Inflammatory macrophage treated with lipopolysaccharide for 1 hour (primary cell): ENCODE measurements around the gene TTLL4.

Experiments used
- DNase-seq, 2 donors: peaks; one replicate each; pipeline ENCODE4 v3.0.0-alpha.2; 2020 to 2022

TTLL4 gene

DNA sequence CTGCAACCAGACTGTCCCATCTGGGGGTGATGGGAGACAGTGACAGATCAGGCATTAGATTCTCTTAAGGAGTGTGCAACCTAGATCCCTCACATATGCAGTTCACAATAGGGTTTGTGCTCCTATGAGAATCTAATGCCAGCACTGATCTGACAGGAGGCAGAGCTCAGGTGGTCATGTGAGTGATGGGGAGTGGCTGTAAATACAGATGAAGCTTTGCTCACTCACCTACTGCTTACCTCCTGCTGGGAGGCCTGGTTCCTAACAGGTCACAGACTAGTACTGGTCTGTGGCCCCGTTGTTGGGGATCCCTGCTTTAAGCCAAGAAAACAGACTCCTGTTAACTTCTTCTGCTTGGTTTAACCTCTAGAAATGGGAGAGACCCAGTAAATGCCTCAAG, 74.5 kb downstream of the TTLL4 start:
- DNase-seq = no peak

DNA sequence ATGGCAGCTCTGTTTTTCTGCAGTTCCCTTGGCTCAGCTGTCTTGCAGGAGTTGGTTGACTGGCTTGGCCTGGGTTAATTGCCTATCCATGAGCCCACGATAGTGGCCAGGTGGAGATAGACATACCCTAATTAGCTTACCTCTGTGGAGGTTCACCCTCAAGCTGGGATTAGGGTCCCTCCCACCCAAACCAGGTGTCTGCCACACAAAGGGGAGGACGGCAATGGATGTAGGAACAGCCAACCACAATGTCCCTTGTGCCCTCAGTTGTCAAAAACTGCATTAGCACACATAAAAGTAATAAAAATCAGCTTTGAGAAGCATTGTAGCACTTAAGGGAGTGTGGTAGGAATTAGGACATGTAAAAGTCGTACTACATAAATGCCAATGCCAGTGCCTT, 75.5 kb downstream of the TTLL4 start:
- no peak for DNase-seq

DNA sequence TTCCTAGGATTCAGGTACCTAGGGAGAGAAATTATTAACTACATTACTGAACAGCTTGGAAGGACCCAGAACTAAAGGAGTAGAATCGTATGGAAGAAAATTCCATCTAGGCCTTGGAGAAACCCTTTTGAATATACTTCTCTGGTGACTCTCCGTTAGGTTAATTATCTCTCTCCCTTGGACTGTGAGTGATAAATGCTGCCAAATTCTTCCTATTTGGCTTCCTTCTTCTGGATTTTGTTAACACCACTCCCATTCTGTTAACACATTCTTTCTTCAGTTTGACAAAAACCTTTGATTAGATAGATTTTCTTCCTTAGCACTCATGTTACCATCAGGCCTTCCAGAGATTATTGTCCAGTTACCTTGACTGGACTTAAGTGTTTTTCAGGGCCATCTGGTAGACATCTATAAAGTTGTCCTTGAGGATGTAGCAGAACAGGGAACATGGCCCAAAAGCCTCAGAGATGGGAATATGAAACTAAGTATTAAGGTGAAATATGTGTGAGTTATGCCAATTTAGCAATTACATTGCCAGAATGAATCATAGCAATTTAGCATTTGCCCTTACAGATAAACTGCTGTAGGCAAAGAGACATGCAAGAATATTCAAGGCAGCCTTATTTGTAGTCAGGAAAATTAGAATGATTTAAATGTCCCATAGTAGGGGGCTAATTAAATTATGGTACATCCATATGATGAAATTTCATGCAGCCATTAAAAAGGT, 78.1 kb downstream of the TTLL4 start:
- no peak for DNase-seq

- DNase-seq = peak; percentile 64 to 69
Observed at GRCh38 chr2:218792433-218792832, 81.8 kb downstream of the TTLL4 start.

GRCh38 chr2:218796691-218797090, 86.1 kb downstream of the TTLL4 start:
- DNase-seq = no peak

DNA sequence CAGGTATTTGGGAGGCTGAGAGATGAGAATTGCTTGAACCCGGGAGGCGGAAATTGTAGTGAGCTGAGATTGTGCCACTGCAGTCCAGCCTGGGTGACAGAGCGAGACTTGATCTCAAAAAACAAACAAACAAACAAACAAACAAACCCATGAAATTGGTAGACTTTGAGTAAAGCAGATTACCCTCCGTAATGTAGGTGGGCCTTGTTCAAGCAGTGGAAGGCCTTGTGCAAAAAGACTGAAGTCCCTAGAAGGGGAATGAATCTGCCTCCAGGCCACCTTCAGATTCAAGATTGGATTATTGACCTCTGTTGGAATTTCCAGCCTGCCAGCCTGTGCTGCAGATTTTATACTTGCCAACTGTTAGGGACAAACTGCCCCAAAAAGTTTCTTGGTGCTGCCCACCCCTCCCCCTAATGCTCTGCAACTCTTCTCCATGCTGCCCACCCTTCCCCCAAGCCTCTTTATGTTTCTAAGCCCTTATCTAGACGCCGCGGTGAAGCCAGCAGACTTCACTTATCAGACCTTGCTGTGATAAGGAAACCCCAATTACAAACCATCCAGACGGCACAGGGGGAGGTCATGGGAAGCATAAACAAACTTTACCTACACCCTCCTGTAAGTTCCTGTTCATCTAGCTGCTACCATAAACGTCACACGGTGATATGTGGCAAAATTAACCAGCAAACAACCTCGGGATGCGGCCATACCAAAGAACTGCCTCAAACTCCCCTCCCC, 88.3 kb downstream of the TTLL4 start:
- no peak for DNase-seq

GRCh38 chr2:218799990-218800389, 89.4 kb downstream of the TTLL4 start:
- no peak for DNase-seq

GRCh38 chr2:218802386-218802994, 91.9 kb downstream of the TTLL4 start:
- DNase-seq = no peak

DNA sequence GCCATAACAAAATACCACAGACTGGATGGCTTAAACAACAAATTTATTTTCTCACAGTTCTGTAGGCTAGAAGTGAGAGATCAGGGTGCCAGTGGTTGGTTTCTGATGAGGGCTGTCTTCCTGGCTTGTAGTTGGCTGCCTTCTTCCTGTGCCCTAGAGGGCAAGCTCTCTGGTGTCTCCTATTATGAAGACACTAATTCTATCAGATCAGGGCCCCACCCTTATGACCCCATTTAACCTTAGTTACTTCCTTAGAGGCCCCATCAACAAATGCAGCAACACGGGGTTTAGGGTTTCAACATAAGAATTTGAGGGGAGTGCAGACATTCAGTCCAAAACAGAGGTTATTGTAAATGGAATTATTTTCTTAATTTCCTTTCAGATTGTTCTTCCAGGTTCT, 94.2 kb downstream of the TTLL4 start:
- no peak for DNase-seq
